Ecto neural progenitor cell (in vitro differentiated cells): Measurements from ENCODE around the gene NCF2.

ENCODE experiments used
- DNase-seq: peaks from one replicate; pipeline ENCODE4 v3.0.0-alpha.2; 2018; ENCODE audit warnings: low spot score

Gene NCF2

GRCh38 chr1:183583466-183583865, 6.8 kb downstream of the NCF2 start:
- no peak for DNase-seq

- DNase-seq = no peak
Observed at GRCh38 chr1:183582021-183582713, 8.1 kb downstream of the NCF2 start.

- DNase-seq = no peak
Observed at GRCh38 chr1:183580281-183580682, 10.0 kb downstream of the NCF2 start.

- no peak for DNase-seq
Observed at GRCh38 chr1:183578856-183579255, 11.4 kb downstream of the NCF2 start.

- DNase-seq = no peak
Observed at GRCh38 chr1:183577897-183578465, 12.3 kb downstream of the NCF2 start.

GRCh38 chr1:183576537-183576936, 13.7 kb downstream of the NCF2 start:
- no peak for DNase-seq

GRCh38 chr1:183575606-183576005, 14.7 kb downstream of the NCF2 start:
- no peak for DNase-seq

- no peak for DNase-seq
Observed at GRCh38 chr1:183572721-183573120, 17.5 kb downstream of the NCF2 start.

GRCh38 chr1:183571678-183572268, 18.5 kb downstream of the NCF2 start:
- DNase-seq = no peak

GRCh38 chr1:183570451-183570850, 19.8 kb downstream of the NCF2 start:
- no peak for DNase-seq

- DNase-seq = no peak
Observed at GRCh38 chr1:183569801-183570200, 20.5 kb downstream of the NCF2 start.

- DNase-seq = no peak
Observed at GRCh38 chr1:183569141-183569540, 21.1 kb downstream of the NCF2 start.

- no peak for DNase-seq
Observed at GRCh38 chr1:183568176-183569021, 21.9 kb downstream of the NCF2 start.

- no peak for DNase-seq
Observed at GRCh38 chr1:183567584-183567983, 22.7 kb downstream of the NCF2 start.

GRCh38 chr1:183566026-183566425, 24.2 kb downstream of the NCF2 start:
- DNase-seq = no peak

GRCh38 chr1:183565261-183565660, 25.0 kb downstream of the NCF2 start:
- DNase-seq = no peak

- no peak for DNase-seq
Observed at GRCh38 chr1:183562701-183563100, 27.6 kb downstream of the NCF2 start.

- DNase-seq = no peak
Observed at GRCh38 chr1:183559061-183559460, 31.2 kb downstream of the NCF2 start.

- no peak for DNase-seq
Observed at GRCh38 chr1:183554577-183554976, 35.7 kb downstream of the NCF2 start.

- DNase-seq = no peak
Observed at GRCh38 chr1:183553764-183554163, 36.5 kb downstream of the NCF2 start.

GRCh38 chr1:183553331-183553730, 36.9 kb downstream of the NCF2 start:
- DNase-seq = no peak

- DNase-seq = no peak
Observed at GRCh38 chr1:183552891-183553290, 37.4 kb downstream of the NCF2 start.

GRCh38 chr1:183552441-183552840, 37.8 kb downstream of the NCF2 start:
- DNase-seq = no peak
